Subcutaneous preadipocyte (primary cell): ENCODE measurements around the gene RGPD4. TPM values are rescaled to one million over a fixed set of nuclear protein-coding genes. Genes with fewer than 3 reads are reported as not detected.

Experiments used
- small RNA-seq: library from RNA; depleted of rRNA; stranded (forward); fragments of <200 nt; gene quantifications from one replicate; pipeline ENCODE3, GENCODE V24; 2012
- total RNA-seq: library from RNA; depleted of rRNA; stranded (reverse); fragments of >200 nt; gene quantifications from 2 replicates; pipeline ENCODE4 v1.2.3, GENCODE V29; 2012

The RGPD4 gene
- not detected in 2 replicates for total RNA-seq

DNA sequence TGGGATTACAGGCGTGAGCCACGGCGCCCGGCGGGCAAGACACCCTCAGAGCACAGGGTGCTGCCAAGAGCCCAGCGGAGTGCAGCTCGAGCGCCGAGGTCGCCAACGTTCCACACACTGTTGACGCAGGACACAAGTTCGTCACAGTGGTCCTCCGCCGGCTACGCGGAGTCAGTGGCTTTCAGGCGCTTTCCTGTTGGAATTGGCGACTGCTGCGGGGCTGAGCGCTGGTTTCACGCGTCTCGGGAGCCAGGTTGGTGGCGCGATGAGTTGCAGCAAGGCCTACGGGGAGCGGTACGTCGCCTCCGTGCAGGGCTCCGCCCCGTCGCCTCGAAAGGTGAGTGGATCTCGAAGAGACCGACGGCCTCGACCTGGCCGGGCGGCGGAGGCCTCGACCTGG is at the start of gene RGPD4:
Gene RGPD4 (plus strand): TSS at position 144 of the 400 bp plus-strand sequence. CDS start 122 bp downstream, at position 266.

Small RNA genes within 50 kb of the gene (small RNA-seq; reads per million reads assigned to genes)
- gene AC009963.1 (not detected), gene AC009963.2 (not detected)

Other genes with a start within 250 kb of the RGPD4 start
- gene SLC5A7, start 159.6 kb downstream of the RGPD4 start, total RNA-seq, result not detected in 2 replicates